Stimulated activated naive CD8-positive, alpha-beta T cell treated with anti-CD3 and anti-CD28 coated beads, Interleukin-15, Interleukin-2, amounts not matched to agents 100 U/mL and 50 U/mL, for 24 hours (primary cell): ENCODE results near the gene PHGDH.
"Not testable (repeated sequence)": the region's sequence is repeated elsewhere in the genome, so short reads cannot be mapped to it uniquely, and the experiment has no call there.

Experiments
- ATAC-seq: fragments of 150-1000 bp; cut with Tn5 transposase; one replicate; pipeline ENCODE4 v1.10.0; 2021
- DNase-seq: peaks from one replicate; pipeline ENCODE4 v3.0.0; 2021

The PHGDH gene

GRCh38 chr1:119766374-119766794, 54.6 kb downstream of the PHGDH start:
- DNase-seq, result no peak

GRCh38 chr1:119767486-119767885, 55.8 kb downstream of the PHGDH start:
- ATAC-seq (no peak), DNase-seq (no peak)

More at GRCh38 chr1:119766374-119766794, 54.6 kb downstream of the PHGDH start:
- no peak for ATAC-seq

- ATAC-seq, result no peak
- DNase-seq, result no peak
Observed at GRCh38 chr1:119768778-119769177, 57.0 kb downstream of the PHGDH start, which contains the start of gene HMGCS2. TSS of gene HMGCS2 (minus strand) at chr1:119768905. CDS start at chr1:119768844, 61 bp downstream.

GRCh38 chr1:119771016-119771415, 59.3 kb downstream of the PHGDH start:
- ATAC-seq (no peak), DNase-seq (no peak)

GRCh38 chr1:119771770-119772169, 60.0 kb downstream of the PHGDH start:
- no peak for ATAC-seq
- DNase-seq, result no peak

- ATAC-seq (no peak), DNase-seq (no peak)
Observed at GRCh38 chr1:119772298-119772697, 60.6 kb downstream of the PHGDH start.

GRCh38 chr1:119773711-119774241, 62.0 kb downstream of the PHGDH start:
- ATAC-seq (no peak), DNase-seq (no peak)

- DNase-seq, result no peak
- ATAC-seq, result peak; percentile 63
Observed at GRCh38 chr1:119774746-119775490, 63.2 kb downstream of the PHGDH start.

GRCh38 chr1:119778359-119778758, 66.6 kb downstream of the PHGDH start:
- DNase-seq, result no peak
- ATAC-seq, result no peak

- DNase-seq (no peak), ATAC-seq (no peak)
Observed at GRCh38 chr1:119778886-119779560, 67.3 kb downstream of the PHGDH start.

- DNase-seq (no peak), ATAC-seq (no peak)
Observed at GRCh38 chr1:119779869-119780356, 68.2 kb downstream of the PHGDH start.

- no peak for ATAC-seq
- no peak for DNase-seq
Observed at GRCh38 chr1:119781434-119782210, 69.9 kb downstream of the PHGDH start.

GRCh38 chr1:119782631-119783325, 71.0 kb downstream of the PHGDH start:
- no peak for DNase-seq
- ATAC-seq, result peak; percentile 66

- ATAC-seq (no peak), DNase-seq (no peak)
Observed at GRCh38 chr1:119783354-119784185, 71.8 kb downstream of the PHGDH start.

- ATAC-seq (no peak), DNase-seq (no peak)
Observed at GRCh38 chr1:119784191-119784781, 72.6 kb downstream of the PHGDH start.

- not testable (repeated sequence) for DNase-seq, ATAC-seq
Observed at GRCh38 chr1:119786046-119786445, 74.3 kb downstream of the PHGDH start.

- not testable (repeated sequence) for ATAC-seq, DNase-seq
Observed at GRCh38 chr1:119786473-119787050, 74.8 kb downstream of the PHGDH start.

GRCh38 chr1:119787776-119788175, 76.0 kb downstream of the PHGDH start:
- DNase-seq (no peak), ATAC-seq (no peak)

- ATAC-seq (no peak), DNase-seq (no peak)
Observed at GRCh38 chr1:119790451-119791198, 78.9 kb downstream of the PHGDH start.
